ENCODE measurements around the gene RFXANK.

RFXANK gene

DNA sequence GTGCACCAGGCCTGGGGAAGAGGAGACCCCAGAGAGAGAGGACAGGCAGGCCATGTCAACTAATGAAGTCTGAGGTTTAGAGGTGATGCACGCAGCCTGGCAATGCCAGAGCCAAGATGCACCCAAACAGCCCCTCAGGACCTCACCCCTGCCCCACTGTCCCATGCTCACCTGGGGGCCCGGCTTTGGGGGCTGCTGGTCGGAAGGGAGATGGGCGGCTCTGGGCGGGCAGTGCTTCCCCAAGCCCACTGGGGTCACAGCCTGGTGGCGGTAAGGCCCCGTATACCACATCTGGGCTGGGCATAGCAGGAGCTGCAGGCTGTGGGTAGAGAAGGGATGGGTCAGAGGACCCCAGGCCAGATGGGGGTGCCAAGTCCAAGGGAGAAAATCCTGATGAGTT is 45.2 kb upstream of the RFXANK start:
- POLR2A ChIA-PET, result no interaction called here
- Histone ChIP-seq H3K36me3 (ENCODE audit: control insufficient read depth in 2 of 2, insufficient read depth in 1 of 2, low read length in 2 of 2) (peaks cover 0 to 5% of the 10 kb centered on the region in 2 experiments; a peak in 2 of 3 replicates), H3K4me3 (ENCODE audit: low read depth, low read length) (no peak overlapping the region), H3K4me1 (ENCODE audit: control insufficient read depth, insufficient read depth, low read length) (no peaks in the 10 kb centered on the region), H3K27ac (ENCODE audit: extremely low read depth, low read depth, low read length) (no peak overlapping the region), H3K9me3 (ENCODE audit: control insufficient read depth, insufficient read depth, low read depth, low read length) (no peaks in the 10 kb centered on the region)
- TF ChIP-seq, protein P1, sequence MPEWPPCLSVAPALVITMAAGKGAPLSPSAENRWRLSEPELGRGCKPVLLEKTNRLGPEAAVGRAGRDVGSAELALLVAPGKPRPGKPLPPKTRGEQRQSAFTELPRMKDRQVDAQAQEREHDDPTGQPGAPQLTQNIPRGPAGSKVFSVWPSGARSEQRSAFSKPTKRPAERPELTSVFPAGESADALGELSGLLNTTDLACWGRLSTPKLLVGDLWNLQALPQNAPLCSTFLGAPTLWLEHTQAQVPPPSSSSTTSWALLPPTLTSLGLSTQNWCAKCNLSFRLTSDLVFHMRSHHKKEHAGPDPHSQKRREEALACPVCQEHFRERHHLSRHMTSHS (tag by site-specific recombination; IDR thresholded peaks at IDR 0.05), result no peak
- no peak for TF ChIP-seq ZNF560 (tag by site-specific recombination; IDR thresholded peaks at IDR 0.05; ENCODE audit: borderline replicate concordance)
- TF ChIP-seq GLI2 (tag by site-specific recombination; IDR thresholded peaks at IDR 0.05; ENCODE audit: borderline replicate concordance, low read depth), result no peak
- no peak for TF ChIP-seq ZNF223 (tag by site-specific recombination; IDR thresholded peaks at IDR 0.05)
- no peak for TF ChIP-seq HOXD13 (CRISPR knock-in tag; IDR thresholded peaks at IDR 0.05; ENCODE audit: borderline replicate concordance)
- TF ChIP-seq ZNF114 (tag by site-specific recombination; IDR thresholded peaks at IDR 0.05), result no peak
- TF ChIP-seq SALL2 (tag by site-specific recombination; IDR thresholded peaks at IDR 0.05; ENCODE audit: borderline replicate concordance), result no peak
- TF ChIP-seq, protein P2, sequence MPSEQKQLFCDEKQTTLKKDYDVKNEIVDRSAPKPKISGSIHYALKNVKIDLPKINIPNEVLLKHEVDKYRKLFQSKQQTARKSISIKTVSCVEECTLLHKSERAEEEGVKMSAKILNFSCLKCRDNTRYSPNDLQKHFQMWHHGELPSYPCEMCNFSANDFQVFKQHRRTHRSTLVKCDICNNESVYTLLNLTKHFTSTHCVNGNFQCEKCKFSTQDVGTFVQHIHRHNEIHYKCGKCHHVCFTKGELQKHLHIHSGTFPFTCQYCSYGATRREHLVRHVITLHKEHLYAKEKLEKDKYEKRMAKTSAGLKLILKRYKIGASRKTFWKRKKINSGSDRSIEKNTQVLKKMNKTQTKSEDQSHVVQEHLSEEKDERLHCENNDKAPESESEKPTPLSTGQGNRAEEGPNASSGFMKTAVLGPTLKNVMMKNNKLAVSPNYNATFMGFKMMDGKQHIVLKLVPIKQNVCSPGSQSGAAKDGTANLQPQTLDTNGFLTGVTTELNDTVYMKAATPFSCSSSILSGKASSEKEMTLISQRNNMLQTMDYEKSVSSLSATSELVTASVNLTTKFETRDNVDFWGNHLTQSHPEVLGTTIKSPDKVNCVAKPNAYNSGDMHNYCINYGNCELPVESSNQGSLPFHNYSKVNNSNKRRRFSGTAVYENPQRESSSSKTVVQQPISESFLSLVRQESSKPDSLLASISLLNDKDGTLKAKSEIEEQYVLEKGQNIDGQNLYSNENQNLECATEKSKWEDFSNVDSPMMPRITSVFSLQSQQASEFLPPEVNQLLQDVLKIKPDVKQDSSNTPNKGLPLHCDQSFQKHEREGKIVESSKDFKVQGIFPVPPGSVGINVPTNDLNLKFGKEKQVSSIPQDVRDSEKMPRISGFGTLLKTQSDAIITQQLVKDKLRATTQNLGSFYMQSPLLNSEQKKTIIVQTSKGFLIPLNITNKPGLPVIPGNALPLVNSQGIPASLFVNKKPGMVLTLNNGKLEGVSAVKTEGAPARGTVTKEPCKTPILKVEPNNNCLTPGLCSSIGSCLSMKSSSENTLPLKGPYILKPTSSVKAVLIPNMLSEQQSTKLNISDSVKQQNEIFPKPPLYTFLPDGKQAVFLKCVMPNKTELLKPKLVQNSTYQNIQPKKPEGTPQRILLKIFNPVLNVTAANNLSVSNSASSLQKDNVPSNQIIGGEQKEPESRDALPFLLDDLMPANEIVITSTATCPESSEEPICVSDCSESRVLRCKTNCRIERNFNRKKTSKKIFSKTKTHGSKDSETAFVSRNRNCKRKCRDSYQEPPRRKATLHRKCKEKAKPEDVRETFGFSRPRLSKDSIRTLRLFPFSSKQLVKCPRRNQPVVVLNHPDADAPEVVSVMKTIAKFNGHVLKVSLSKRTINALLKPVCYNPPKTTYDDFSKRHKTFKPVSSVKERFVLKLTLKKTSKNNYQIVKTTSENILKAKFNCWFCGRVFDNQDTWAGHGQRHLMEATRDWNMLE (tag by site-specific recombination; conservative IDR thresholded peaks at IDR 0.05; ENCODE audit: low read depth), result no peak
- no peak for TF ChIP-seq KLF8 (tag by site-specific recombination; IDR thresholded peaks at IDR 0.05)
- TF ChIP-seq ZNF473 (tag by site-specific recombination; IDR thresholded peaks at IDR 0.05), result no peak
- TF ChIP-seq KLF1 (tag by site-specific recombination; IDR thresholded peaks at IDR 0.05), result no peak
- no peak for TF ChIP-seq ZNF621 (tag by site-specific recombination; IDR thresholded peaks at IDR 0.05)
- TF ChIP-seq ZNF202 (tag by site-specific recombination; IDR thresholded peaks at IDR 0.05; ENCODE audit: borderline replicate concordance), result no peak
- no peak for TF ChIP-seq ZNF660 (tag by site-specific recombination; IDR thresholded peaks at IDR 0.05)
- TF ChIP-seq ZIC2 (tag by site-specific recombination; IDR thresholded peaks at IDR 0.05), result no peak
- TF ChIP-seq ZNF626 (tag by site-specific recombination; IDR thresholded peaks at IDR 0.05), result no peak
- TF ChIP-seq ZNF521 (tag by site-specific recombination; IDR thresholded peaks at IDR 0.05), result no peak
- TF ChIP-seq OVOL3 (tag by site-specific recombination; IDR thresholded peaks at IDR 0.05), result no peak
- CTCF ChIA-PET, result interaction anchor here (0.5 to 5.4 kb wide), 10 partner anchors 10 to 196 kb away, joined by 3 to 47 read pairs (median 6); no protein-coding TSS in a partner anchor

DNA sequence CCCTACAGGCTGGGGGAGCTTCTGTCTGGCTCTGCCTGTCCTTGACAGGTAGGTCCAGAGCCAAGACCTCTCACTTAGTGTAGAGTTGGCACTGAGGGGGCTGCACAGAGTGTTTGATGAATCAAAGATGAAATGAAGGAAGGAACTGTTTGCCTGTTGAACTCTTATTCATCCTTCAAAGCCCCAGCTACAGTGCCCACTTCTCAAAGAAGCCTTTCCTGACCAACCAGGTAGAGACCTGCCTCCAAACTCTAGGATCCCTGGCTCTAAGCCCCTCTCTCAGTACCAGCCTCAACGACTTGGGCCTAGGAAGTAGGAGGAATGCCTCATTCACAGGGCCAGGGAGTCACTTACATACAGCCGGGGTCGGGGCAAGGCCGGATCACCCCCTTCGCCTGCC is 44.7 kb upstream of the RFXANK start:
- Histone ChIP-seq H3K36me3 (ENCODE audit: control insufficient read depth in 2 of 2, insufficient read depth in 1 of 2, low read length in 2 of 2) (peaks cover 0 to 5% of the 10 kb centered on the region in 2 experiments; a peak in 2 of 3 replicates), H3K4me1 (ENCODE audit: control insufficient read depth, insufficient read depth, low read length) (no peaks in the 10 kb centered on the region), H3K27ac (ENCODE audit: extremely low read depth, low read depth, low read length) (no peak overlapping the region), H3K9me3 (ENCODE audit: control insufficient read depth, insufficient read depth, low read depth, low read length) (no peaks in the 10 kb centered on the region), H3K4me3 (ENCODE audit: low read depth, low read length) (no peak overlapping the region)
- ChIA-PET POLR2A (no interaction called here), CTCF (interaction anchor here (0.6 to 5.4 kb wide), 11 partner anchors 10 to 407 kb away, joined by 3 to 47 read pairs (median 4); no protein-coding TSS in a partner anchor)
- TF ChIP-seq ZNF785 (tag by site-specific recombination; IDR thresholded peaks at IDR 0.05) (no peak), ZFP3 (tag by site-specific recombination; IDR thresholded peaks at IDR 0.05; ENCODE audit: low read depth) (peak; percentile 92), ZNF112 (tag by site-specific recombination; IDR thresholded peaks at IDR 0.05) (no peak)

Measured in HEK293 (cell line).